ENCODE results near the gene EPDR1.
"Not testable (repeated sequence)": the region's sequence is repeated elsewhere in the genome, so short reads cannot be mapped to it uniquely, and the experiment has no call there.

EPDR1 gene

GRCh38 chr7:37928878-37929277, 8.4 kb downstream of the EPDR1 start:
- no peak for DNase-seq (ENCODE audit: low read depth)

GRCh38 chr7:37930226-37930948, 9.9 kb downstream of the EPDR1 start:
- DNase-seq (ENCODE audit: low read depth): no peak

- no peak for DNase-seq (ENCODE audit: low read depth)
Measured at GRCh38 chr7:37932543-37932942, 12.1 kb downstream of the EPDR1 start.

GRCh38 chr7:37933018-37933566, 12.7 kb downstream of the EPDR1 start:
- no peak for DNase-seq (ENCODE audit: low read depth)

- no peak for DNase-seq (ENCODE audit: low read depth)
Measured at GRCh38 chr7:37942934-37943610, 22.6 kb downstream of the EPDR1 start.

- no peak for DNase-seq (ENCODE audit: low read depth)
Measured at GRCh38 chr7:37943905-37944736, 23.7 kb downstream of the EPDR1 start.

GRCh38 chr7:37944737-37945054, 24.3 kb downstream of the EPDR1 start:
- DNase-seq (ENCODE audit: low read depth): no peak

- DNase-seq (ENCODE audit: low read depth): no peak
Measured at GRCh38 chr7:37945336-37945735, 24.9 kb downstream of the EPDR1 start.

GRCh38 chr7:37947138-37947940, 26.9 kb downstream of the EPDR1 start:
- no peak for DNase-seq (ENCODE audit: low read depth)

GRCh38 chr7:37947941-37948210, 27.4 kb downstream of the EPDR1 start:
- no peak for DNase-seq (ENCODE audit: low read depth)

- no peak for DNase-seq (ENCODE audit: low read depth)
Measured at GRCh38 chr7:37952240-37952639, 31.8 kb downstream of the EPDR1 start.

- DNase-seq (ENCODE audit: low read depth): not testable (repeated sequence)
Measured at GRCh38 chr7:37954217-37954616, 33.8 kb downstream of the EPDR1 start.

- DNase-seq (ENCODE audit: low read depth): no peak
Measured at GRCh38 chr7:37956791-37957190, 36.4 kb downstream of the EPDR1 start.

GRCh38 chr7:37957221-37957970, 37.0 kb downstream of the EPDR1 start:
- no peak for DNase-seq (ENCODE audit: low read depth)

GRCh38 chr7:37960483-37960882, 40.0 kb downstream of the EPDR1 start:
- no peak for DNase-seq (ENCODE audit: low read depth)

GRCh38 chr7:37961251-37961650, 40.8 kb downstream of the EPDR1 start:
- DNase-seq (ENCODE audit: low read depth): no peak

GRCh38 chr7:37964196-37964595, 43.8 kb downstream of the EPDR1 start:
- no peak for DNase-seq (ENCODE audit: low read depth)

- no peak for DNase-seq (ENCODE audit: low read depth)
Measured at GRCh38 chr7:37970211-37970610, 49.8 kb downstream of the EPDR1 start.

GRCh38 chr7:37971491-37971890, 51.1 kb downstream of the EPDR1 start:
- no peak for DNase-seq (ENCODE audit: low read depth)

- DNase-seq (ENCODE audit: low read depth): no peak
Measured at GRCh38 chr7:37973915-37974314, 53.5 kb downstream of the EPDR1 start.

- DNase-seq (ENCODE audit: low read depth): no peak
Measured at GRCh38 chr7:37974711-37975110, 54.3 kb downstream of the EPDR1 start.

Measured in activated T-helper 1 cell treated with Interleukin-2 at 50 U/mL for 16 hours (primary cell).